D341Med (cell line): ENCODE measurements around the gene GFPT2.
A peak's percentile ranks its signal among the peaks of the same experiment; 100 is the strongest.
"Not testable (repeated sequence)": the region's sequence is repeated elsewhere in the genome, so short reads cannot be mapped to it uniquely, and the experiment has no call there.

Experiments used
- DNase-seq: peaks from one replicate; pipeline ENCODE4 v3.0.0; 2012; ENCODE audit warnings: low spot score

Gene GFPT2

GRCh38 chr5:180304431-180305375 is 48.4 kb downstream of the GFPT2 start:
- no peak for DNase-seq

GRCh38 chr5:180304016-180304292 is 49.2 kb downstream of the GFPT2 start:
- DNase-seq: no peak

- DNase-seq: no peak
Observed at GRCh38 chr5:180303226-180304015, 49.7 kb downstream of the GFPT2 start.

GRCh38 chr5:180302256-180302655 is 50.9 kb downstream of the GFPT2 start:
- DNase-seq: no peak

GRCh38 chr5:180301253-180301652 is 51.9 kb downstream of the GFPT2 start:
- no peak for DNase-seq

- no peak for DNase-seq
Observed at GRCh38 chr5:180299526-180299925, 53.6 kb downstream of the GFPT2 start.

GRCh38 chr5:180299014-180299413 is 54.1 kb downstream of the GFPT2 start:
- not testable (repeated sequence) for DNase-seq

GRCh38 chr5:180297587-180298282 is 55.4 kb downstream of the GFPT2 start:
- no peak for DNase-seq

- no peak for DNase-seq
Observed at GRCh38 chr5:180296771-180297170, 56.4 kb downstream of the GFPT2 start.

- no peak for DNase-seq
Observed at GRCh38 chr5:180294913-180295555, 58.1 kb downstream of the GFPT2 start.

GRCh38 chr5:180294411-180294810 is 58.7 kb downstream of the GFPT2 start:
- DNase-seq: no peak

- peak; percentile 98 for DNase-seq
Observed at GRCh38 chr5:180291943-180292831, 60.9 kb downstream of the GFPT2 start, which contains the start of gene MAPK9. Gene MAPK9, minus strand, starts transcription at chr5:180292083. Its CDS starts 11,522 bp downstream, at chr5:180280561.

GRCh38 chr5:180291234-180291940 is 61.7 kb downstream of the GFPT2 start:
- no peak for DNase-seq

GRCh38 chr5:180290568-180291233 is 62.4 kb downstream of the GFPT2 start:
- no peak for DNase-seq

- DNase-seq: no peak
Observed at GRCh38 chr5:180289966-180290365, 63.2 kb downstream of the GFPT2 start.

GRCh38 chr5:180289433-180289832 is 63.7 kb downstream of the GFPT2 start:
- no peak for DNase-seq

GRCh38 chr5:180287868-180288267 is 65.3 kb downstream of the GFPT2 start:
- DNase-seq: no peak

GRCh38 chr5:180287404-180287803 is 65.7 kb downstream of the GFPT2 start:
- DNase-seq: no peak

GRCh38 chr5:180284149-180284548 is 69.0 kb downstream of the GFPT2 start:
- no peak for DNase-seq
